Activated gamma-delta T cell treated with Interleukin-2 at 50 U/mL for 16 hours (primary cell): ENCODE measurements around the gene CALN1.

Experiments
- DNase-seq: peaks from one replicate; pipeline ENCODE4 v3.0.0-alpha.2; 2020

Gene CALN1

DNA sequence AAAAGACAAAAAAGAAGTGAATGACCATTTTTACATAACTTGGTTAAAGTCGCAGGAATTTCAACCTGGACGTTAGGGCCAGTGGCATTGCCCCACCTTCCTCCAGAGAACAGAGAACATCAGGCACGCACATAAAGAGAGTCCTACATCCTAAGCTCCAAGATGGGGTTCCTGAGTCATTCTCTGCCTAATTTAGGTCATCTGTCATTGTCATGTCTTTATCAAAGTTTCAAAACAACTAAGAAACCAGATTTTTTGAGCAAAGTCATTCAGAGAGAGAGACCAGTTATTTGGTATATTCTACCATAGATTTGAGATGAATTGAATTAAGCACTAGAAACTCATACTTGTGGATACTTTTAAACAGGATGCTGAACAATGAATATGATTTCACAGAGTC lies 241.7 kb downstream of the CALN1 start:
- DNase-seq = no peak

DNA sequence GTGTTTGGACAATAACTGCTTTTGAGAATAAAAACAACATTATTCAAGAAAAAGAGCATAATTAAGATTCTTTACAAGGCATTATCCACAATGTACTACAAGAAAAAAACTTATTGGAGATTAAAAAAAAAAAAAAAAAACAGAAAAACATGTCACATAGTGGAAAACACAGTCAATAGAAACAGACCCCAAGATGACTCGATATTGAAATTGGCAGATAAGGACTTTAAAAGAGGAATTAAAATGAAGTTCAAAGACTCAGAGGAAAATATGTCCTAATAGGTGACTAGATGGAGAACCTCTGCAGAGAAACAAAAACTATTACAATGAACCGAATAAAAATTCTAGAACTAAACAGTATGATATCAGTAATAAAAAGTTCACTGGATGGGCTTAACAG lies 248.9 kb downstream of the CALN1 start:
- no peak for DNase-seq

DNA sequence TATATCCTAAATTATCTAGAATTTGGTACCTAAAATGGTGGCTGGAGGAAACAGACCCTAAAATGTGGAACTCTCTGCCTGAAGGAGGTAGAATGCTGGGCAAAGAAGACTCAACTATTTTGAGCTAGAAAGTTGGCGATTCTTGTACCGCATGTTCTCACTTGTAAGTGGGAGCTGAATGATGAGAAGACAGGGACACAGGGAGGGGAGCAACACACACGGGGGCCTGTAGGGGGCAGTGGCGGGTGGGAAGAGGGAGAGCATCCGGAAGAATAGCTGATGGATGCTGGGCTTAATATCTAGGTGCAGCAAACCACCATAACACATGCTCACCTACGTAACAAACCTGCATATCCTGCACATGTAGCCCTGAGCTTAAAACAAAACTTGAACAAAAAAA lies 250.6 kb downstream of the CALN1 start:
- DNase-seq = no peak

DNA sequence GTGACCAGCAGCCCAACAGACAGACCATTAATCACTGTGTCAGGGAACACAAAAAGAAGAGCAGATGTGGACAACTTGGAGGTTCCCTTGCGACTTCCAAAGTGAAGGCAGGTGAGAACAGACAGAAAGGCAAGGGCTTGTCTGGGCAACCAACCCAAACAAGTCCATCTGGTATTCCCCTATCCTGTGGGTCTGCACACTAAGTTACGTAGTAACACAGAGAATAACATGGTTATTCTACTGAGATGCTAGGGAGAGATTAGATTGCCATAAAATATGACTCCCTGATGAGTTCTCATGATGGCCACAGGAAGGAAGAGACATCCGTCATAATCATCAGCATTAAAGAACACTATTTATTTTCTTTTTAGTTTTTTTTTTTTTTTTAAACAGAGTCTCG lies 252.2 kb downstream of the CALN1 start:
- DNase-seq = no peak

DNA sequence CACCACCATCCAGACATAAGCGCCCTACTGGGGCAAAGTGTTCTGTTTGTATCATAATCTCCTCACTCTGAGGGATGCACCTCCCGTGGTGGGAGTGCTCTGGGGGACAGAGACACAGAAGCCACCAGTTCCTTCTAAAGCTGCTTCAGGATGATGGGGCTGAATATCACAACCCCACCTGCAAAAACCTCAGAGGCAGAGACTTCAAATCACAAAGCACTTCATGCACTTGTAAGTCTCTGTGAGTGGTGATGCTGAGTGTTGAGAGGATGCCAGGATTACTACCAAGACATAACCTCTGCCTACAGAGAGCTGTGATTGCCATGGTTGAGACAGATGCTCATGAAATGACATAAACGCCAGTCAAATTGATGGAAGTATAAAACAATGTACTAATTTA lies 255.5 kb downstream of the CALN1 start:
- no peak for DNase-seq

DNA sequence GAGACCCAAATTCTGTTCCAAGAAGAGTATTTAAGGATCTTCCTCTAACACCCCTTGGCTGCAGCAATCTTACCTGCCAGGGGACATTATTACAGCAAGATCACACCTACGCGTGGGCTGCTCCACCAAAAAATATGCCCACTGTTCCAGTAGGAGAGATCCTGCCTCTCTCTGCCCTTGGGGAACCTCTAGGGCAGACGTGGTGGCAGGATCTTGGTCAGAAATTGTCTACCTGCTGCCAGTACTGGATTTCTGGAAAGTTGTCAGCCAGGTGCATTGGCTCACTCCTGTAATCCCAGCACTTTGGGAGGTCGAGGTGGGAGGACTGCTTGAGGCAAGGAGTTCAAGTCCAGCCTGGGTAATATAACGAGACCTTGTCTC lies 259.0 kb downstream of the CALN1 start:
- DNase-seq = no peak

DNA sequence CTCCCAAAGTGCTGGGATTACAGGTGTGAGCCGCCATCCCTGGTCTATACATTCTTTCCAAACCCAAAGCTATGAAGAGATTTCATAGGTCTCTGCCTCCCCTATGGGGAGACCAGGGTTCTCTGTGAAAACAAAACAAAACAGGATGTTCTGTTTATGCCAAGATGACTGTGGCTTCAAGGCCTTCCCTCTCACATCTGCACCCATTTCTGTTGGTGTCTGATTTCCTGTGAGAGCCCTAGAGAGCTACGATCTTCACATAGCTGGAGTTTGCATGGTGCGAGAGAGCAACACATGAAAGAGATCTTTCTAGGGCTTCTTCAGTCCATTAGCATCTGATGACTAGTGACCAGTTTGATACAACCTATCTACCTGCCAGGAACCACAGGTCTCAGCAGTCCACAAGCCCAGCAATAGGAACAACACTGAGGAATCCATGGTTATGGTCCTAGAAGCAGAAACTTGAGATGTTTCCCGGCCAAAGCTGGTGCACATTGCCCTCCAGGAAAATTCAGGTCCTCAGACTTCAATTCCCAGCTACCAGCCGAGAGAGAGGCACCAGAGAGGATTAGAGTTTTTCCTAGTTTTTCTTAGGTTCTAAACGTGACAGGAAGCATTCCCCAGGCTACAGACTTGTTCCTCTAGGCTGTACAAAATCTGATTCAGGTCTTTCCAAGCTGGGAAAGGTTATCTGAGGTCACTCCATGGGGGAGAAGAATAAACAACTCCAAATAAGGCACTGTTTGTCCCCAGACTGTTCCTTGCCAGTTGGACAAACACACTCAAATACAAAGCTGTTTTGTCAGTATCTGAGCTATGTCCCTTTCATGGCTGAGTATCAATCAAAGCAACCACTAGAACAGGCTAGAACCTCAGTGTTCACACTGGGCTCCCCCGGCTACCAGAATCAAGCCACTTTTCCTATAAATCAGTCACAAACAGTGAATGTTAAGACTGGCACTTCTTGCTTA lies 259.7 kb downstream of the CALN1 start:
- no peak for DNase-seq

DNA sequence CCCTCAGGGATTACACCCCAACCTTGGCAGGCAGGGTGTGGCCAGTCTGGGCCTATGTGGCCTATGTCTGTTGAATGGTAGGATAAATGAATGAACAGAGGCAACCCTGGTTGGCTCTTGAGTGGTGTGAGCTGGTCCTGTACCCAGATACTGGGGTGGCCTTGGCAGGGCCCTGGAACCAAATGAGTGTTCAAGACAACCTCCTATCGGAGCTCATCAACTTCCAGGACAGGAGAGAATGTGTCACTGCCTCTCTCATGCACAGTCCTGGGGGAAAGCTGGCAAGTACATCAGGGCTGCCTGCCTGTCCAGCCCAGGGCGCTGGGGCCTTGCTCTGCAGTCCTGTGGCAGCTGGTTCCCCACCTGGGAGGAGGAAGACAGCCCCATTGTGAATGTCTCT lies 271.6 kb downstream of the CALN1 start:
- no peak for DNase-seq

DNA sequence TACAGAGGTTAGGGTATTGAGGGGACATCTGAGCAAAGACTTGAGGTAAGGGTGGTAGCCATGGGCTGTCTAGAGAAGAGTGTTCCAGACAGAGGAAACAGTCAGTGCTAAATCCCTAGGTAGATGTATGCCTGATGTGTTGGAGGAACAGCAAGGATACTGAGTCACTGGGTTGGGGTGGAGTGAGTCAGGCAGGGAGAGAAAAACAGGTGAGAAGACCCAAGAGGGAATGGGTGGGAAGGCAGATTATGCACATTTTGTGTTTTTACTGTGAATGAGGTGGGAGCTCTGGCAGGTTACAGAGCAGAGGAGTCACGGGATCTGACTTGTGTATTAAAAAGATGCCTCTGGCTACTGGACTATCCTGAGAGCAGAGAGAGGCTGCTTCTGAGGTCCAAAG lies 285.0 kb downstream of the CALN1 start:
- no peak for DNase-seq

DNA sequence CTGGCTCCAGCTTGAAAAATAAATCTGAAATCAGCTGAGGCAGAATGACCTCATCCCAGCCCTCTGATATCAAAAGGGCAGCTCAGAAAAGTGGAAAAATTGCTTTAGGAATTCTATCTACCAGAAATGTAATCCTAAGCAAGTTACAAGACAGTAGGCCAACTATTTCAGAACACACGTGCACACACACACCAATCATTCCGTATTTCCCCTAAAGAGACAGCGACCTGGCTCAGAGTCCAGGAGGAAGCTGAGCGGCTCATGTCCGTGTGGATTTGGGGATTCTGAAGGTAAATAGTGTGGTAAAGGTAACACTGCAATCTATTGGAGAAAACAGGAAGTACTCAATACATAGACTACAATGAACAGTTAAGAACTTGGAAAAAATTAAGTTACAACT lies 288.2 kb downstream of the CALN1 start:
- no peak for DNase-seq

DNA sequence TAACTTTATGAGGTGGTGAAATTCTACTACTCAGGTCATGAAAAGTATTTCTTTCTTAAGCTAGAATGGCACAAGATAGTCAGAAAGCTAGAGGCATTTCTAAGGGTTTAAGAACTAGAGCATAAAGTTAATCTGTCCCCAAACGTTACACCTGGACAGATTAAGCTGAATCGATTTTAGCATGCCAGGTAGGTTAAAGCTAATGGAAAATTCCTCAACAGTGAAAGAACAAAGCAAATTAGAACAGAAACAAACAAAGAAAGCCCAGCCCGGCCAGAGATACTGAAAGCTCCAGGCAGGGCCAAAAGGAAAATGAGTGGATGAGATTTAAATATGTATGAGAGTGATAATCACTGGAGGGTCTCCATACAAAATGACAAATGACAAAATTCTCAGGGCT lies 293.8 kb downstream of the CALN1 start:
- no peak for DNase-seq

DNA sequence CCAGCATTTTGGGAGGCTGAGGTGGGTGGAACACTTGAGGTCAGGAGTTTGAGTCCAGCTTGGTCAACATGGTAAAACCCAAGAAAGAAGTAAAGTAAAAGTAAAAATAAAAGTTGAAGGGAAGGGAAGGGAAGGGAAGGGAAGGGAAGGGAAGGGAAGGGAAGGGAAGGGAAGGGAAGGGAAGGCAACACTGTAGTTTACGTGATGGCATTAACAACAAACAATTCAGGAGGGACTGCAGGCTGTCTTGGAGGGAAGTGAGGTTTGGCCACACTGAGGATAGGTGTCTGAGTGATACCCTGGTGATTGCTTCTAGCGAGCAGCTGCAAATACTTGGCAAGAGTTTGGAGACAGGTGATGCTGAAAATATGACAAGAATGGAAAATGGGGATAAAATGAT lies 298.0 kb downstream of the CALN1 start:
- no peak for DNase-seq

DNA sequence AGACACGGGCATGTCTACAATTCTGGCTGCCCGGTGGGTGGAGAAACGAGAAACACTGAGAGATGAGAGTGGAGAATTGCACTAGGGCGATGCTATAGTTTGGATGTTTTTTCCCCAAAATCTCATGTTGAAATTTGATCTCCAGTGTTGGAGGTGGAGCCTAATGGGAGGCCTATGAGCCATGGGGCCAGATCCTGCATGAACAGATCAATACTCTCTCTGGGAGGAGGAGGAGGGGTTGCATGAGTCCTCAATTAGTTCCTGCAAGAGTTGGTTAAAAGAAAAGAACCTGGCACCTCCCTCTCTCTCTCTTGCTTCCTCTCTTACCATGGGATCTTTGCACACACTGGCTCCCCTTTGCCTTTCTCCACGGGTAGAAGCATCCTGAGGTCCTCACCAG lies 299.1 kb downstream of the CALN1 start:
- no peak for DNase-seq

DNA sequence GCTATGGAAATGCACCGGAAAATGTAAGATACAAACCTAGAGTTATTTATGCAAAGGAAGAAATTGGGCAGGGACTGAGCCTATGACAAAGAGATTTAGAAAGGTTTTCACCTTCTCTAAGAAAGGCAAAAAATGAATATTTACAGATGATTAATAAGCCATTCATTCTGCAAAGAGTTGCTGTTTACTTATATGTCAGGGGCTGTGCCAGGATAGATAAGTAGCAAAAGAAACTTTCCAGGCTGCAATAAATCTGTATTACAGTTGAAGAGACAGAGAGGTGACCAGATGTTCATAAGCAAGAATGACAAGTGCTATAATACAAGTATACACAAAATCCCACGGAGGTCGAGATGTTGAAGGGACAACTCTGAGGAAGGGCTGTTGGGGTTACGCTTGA lies 299.6 kb downstream of the CALN1 start:
- no peak for DNase-seq

DNA sequence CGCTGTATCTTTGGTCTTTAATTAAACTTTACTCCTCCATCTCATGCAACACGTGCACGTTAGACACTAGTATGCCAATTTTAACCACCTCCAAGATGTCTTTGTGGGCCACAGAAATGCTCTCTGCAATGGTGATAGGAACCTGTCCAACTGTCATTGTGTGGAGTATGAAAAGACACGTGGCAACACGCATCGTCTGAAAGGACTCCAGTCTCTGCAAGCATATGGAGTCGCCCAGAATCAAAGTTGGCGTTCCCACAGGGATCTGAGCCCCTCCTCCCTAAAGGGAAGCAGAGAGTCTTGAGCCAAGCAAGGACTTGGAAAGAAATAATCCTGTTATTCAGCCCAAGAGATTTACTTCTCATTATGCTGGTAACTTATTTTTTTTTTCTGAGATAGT lies 301.1 kb downstream of the CALN1 start:
- no peak for DNase-seq

DNA sequence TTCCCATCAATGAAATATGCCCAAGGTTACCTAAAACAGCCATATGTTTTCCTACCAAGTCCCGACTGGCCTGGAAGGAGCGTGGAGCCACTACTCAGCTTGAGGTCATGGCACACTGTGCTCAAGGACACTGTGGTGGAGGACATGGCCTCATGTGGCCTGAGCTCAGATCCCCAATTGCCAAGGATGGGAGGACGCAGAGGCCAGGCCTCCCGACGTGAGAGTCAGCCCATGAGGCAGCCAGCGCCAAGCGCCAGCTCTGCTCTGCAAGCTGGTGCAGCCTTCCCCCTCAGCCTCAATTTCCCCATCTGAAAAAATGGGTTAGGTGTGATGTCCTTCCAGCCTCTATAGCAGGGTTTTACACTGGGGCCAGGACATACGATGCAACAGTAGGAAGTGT lies 302.6 kb downstream of the CALN1 start:
- no peak for DNase-seq

DNA sequence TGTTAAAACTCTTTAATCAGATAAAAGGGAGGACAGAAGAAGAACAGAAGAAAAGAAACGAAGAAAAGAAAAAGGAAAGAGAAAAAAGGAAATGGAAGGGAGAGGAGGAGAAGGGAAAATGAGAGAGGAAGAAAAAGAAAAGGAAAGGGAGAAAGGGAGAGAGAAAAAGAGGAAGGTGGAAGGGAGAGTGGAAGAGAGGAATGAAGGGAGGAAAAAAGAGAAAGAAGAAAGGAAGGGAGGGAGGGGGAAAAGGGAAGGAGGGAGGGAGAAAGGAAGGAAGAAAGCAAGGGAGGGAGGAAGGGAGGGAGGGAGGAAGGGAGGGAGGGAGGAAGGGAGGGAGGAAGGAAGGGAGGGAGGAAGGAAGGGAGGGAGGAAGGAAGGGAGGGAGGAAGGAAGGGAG lies 305.7 kb downstream of the CALN1 start:
- DNase-seq = no peak

DNA sequence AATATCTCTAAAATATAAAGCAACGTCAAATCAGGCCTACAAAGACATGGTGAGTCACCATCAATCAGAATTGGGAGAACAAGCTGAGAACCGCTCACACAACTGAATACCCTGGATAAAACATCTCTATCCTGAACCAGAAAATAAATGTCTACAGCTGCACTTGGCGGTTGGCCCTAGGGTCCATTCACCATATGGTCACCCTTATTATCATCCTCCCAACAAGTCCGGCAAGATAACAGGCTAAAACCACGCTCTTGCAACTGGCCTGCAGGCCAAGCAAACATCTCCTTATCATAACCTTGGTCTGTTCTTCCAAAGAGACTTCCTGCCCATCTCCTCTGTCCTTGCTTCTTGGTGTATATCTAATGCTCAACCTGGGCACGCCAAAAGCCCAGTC lies 310.7 kb downstream of the CALN1 start:
- DNase-seq = no peak

DNA sequence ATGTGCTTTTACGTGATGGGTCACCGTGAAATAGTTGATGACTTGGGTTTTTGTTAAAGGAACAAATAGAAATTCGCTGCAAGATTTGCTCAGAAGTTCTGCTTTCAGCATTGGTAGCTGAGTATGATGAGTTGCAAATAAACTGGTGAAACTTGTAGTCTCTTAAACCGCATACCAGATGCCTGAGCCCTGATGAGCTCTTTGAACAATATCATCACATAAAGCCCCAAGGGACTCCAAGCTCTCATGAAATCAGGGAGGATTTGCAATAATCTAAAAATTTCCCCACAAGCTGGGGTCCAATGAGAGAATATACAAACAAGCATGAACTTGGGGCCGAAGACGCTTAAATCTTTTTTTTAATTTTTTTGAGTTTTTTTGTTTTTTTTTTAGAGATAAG lies 312.4 kb downstream of the CALN1 start:
- no peak for DNase-seq

DNA sequence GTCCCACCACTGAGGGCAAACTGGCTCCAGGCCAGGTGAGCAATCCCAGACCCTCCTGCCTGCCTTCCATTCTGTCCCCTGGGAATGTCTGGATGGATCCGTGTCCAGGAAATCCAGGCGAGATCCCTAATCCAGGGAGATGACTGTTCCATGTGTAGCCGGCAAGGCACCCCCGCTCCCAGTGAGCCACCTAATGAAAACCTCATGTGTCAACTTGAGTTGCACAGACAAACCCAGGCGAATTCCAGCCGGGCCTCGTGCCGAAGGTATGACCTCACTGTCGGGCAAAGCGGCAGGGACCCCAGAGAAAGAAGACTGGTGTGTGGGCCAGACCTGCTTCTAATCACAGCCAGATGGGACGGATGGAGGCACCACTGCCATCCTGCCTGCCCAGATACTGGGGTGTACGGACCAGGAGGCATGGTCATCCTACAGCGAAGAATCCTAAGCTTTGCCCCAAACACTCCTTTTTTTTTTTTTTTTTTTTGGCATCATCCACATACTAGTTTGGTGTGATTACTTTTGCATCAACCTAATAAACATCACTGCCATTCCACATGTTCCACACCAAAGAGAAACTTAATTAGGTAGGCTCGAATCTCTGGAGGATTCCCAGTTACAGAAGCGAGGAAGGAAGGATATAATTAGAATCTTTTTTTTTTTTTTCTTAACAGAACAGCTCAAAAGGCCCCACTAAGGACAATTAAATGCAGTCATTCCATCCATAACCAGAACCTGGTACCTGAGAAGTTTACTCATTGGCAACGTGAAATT lies 313.1 kb downstream of the CALN1 start:
- DNase-seq = no peak

DNA sequence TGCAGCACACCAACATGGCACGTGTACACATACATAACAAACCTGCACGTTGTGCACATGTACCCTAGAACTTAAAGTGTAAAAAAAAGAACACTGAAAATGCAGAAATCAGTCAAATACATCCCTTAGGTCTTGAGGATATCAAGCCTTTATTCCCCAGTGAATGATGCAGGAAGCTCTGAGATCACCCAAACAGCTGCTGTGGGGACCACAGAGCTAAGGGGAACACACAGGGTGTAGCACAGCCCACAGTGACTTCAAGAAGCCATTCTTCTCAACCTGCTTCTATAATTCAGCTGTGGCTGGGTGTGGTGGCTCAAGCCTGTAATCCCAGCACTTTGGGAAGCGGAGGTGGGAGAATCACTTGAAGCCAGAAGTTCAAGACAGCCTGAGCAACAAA lies 314.9 kb downstream of the CALN1 start:
- DNase-seq = no peak

DNA sequence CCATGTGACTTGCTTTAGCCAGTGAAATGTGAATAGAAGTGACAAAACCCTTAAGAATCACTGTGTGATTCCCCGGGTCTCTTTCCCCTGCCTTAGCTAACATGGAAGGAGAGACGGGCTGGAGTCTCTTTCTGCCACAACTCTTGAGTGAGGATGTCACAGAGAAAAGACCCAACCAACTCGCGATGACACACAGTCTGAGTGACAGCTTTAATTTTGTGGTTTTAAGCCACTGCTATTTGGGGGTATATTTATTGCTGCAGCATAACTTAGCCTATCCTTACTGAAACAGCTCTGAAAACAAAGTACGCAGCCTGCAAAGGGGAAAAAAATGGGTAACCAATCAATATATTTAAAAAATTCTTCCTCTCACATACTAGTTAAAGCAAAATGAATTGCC lies 319.4 kb downstream of the CALN1 start:
- DNase-seq = no peak

DNA sequence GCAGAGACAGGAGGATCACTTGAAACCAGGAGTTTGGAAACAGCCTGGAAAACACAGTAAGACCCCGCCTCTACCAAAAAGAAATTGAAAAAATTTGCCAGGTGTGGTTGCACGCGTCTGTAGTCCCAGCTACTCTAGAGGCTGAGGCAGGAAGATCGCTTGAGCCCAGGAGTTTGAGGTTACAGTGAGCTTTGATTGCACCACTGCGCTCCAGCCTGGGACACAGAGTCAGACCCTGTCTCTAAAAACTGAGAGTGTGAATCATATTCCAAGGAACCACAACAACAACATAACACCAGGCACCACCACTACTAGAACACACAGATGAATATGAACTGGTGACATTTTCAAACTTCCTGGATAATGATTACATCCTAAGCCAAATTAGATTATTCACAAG lies 324.2 kb downstream of the CALN1 start:
- no peak for DNase-seq

DNA sequence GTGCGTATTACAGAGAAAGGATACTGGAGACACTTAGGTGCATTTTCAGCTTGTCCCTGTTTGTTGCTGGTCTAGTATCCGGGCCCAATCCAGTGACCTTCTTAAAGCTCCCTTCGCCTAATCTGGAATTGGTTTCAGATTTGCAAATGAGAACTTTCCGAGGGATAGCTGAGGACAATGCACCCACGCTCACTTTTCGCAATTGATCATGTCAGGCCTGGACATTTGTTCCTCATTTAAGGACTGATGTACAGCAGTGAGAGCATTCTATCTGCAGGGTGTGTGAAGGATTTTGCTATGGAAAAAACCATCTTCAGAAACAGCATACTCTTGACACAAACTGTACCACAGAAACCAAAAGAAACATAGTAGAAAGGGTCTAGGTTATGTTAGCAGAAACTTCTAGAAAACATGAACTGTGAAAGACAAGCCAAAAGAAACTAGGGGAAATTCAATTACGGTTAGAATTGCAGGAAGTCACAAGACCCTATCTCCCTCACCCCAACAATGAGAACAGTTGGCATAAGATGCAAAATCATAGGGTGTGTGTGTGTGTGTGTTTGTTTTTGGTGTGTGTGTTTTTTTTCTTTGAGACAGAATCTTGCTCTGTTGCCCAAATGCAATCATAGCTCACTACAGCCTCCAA lies 331.1 kb downstream of the CALN1 start:
- DNase-seq = no peak
